Esophagus squamous epithelium (tissue), 4 donors: Measurements from ENCODE around the gene PRR5L.
"Not testable (repeated sequence)": the region's sequence is repeated elsewhere in the genome, so short reads cannot be mapped to it uniquely, and the experiment has no call there.

ENCODE experiments used
- CTCF ChIP-seq, 6 experiments: fragments of 450-650 bp in 4 of 6; fragments of 200-600 bp in 2 of 6; sonication (generic) in 2 of 6; IDR thresholded peaks; one replicate each; pipeline ENCODE4 v1.5.1; 2016 to 2019; ENCODE audit warnings: antibody characterized with exemption in 6 of 6, mild to moderate bottlenecking in 4 of 6, moderate library complexity in 4 of 6
- POLR2A ChIP-seq, 4 donors: fragments of 450-650 bp; IDR thresholded peaks; one replicate each; pipeline ENCODE4 v1.6.1; 2017; ENCODE audit warnings: antibody characterized with exemption in 4 of 4, mild to moderate bottlenecking in 4 of 4, moderate library complexity in 3 of 4

DNA sequence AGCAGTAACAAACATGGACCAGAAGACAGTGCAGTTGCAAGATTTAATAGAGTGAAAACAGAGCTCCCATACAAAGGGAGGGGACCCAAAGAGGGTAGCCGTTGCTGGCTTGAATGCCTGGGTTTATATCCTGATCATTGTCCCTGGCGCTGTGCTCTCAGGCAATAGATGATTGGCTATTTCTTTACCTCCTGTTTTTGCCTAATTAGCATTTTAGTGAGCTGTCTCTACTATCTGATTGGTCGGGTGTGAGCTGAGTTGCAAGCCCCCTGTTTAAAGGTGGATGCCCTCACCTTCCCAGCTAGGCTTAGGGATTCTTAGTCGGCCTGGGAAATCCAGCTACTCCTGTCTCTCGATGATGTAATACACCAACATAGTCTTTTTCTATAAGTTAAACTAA lies 29.3 kb downstream of the PRR5L start:
- TF ChIP-seq CTCF, POLR2A (IDR thresholded peaks at IDR 0.05): not testable (repeated sequence)
